Heart left ventricle (tissue), 16 donors: ENCODE data around the gene RXFP4. TPM values are rescaled to one million over a fixed set of nuclear protein-coding genes. Genes with fewer than 3 reads are reported as not detected.

Experiments
- ATAC-seq, 4 donors: fragments of 200-7000 bp; cut with Tn5 transposase; one replicate each; pipeline ENCODE4 v1.9.1; 2020 to 2022; ENCODE audit warnings: moderate library complexity in 4 of 4, mild to moderate bottlenecking in 3 of 4, moderate number of reproducible peaks in 1 of 4
- DNase-seq, 5 donors: peaks; one replicate each; pipeline ENCODE4 v3.0.0-alpha.2; 2020
- H3K27ac ChIP-seq, 12 donors: fragments of 200-600 bp; sonication (generic) in 4 of 12; one replicate each; pipeline versions ENCODE4 v1.5.0 to v1.8.0; 2016 to 2022; ENCODE audit warnings: mild to moderate bottlenecking in 2 of 12
- H3K27me3 ChIP-seq, 9 donors: fragments of 200-600 bp; sonication (generic) in 2 of 9; one replicate each; pipeline versions ENCODE4 v1.5.1 to v1.8.0; 2016 to 2022; ENCODE audit warnings: mild to moderate bottlenecking in 3 of 9
- H3K36me3 ChIP-seq, 9 donors: fragments of 200-600 bp; sonication (generic) in 2 of 9; one replicate each; pipeline versions ENCODE4 v1.5.0 to v1.8.0; 2018 to 2022; ENCODE audit warnings: mild to moderate bottlenecking in 2 of 9
- H3K4me1 ChIP-seq, 12 donors: fragments of 200-600 bp; sonication (generic) in 4 of 12; one replicate each; pipeline versions ENCODE4 v1.5.0 to v1.8.0; 2016 to 2022; ENCODE audit warnings: mild to moderate bottlenecking in 3 of 12
- H3K4me3 ChIP-seq, 12 donors: fragments of 200-600 bp; sonication (generic) in 4 of 12; one replicate each; pipeline versions ENCODE4 v1.5.0 to v1.8.0; 2017 to 2022; ENCODE audit warnings: mild to moderate bottlenecking in 9 of 12, moderate library complexity in 4 of 12
- H3K9me3 ChIP-seq, 12 donors: fragments of 200-600 bp; sonication (generic) in 4 of 12; one replicate each; pipeline versions ENCODE4 v1.5.0 to v1.8.0; 2016 to 2022; ENCODE audit warnings: mild to moderate bottlenecking in 1 of 12
- CTCF ChIP-seq, 12 donors: fragments of 200-600 bp; sonication (generic) in 4 of 12; IDR thresholded peaks; one replicate each; pipeline versions ENCODE4 v1.5.0 to v1.8.0; 2018 to 2022; ENCODE audit warnings: antibody characterized with exemption in 12 of 12, mild to moderate bottlenecking in 5 of 12
- POLR2A ChIP-seq, 2 donors: fragments of 450-650 bp; IDR thresholded peaks; one replicate each; pipeline ENCODE4 v1.6.1; 2017; ENCODE audit warnings: antibody characterized with exemption in 2 of 2, mild to moderate bottlenecking in 2 of 2, moderate library complexity in 2 of 2
- WGBS, 4 donors: extraction: QIAGEN DNeasy Blood & Tissue Kit in 2 of 4; methylation state at CpG; one replicate each; pipeline versions ENCODE4 v1.1.5 to v1.1.7; 2013 to 2018; 5-methylcytosine and 5-hydroxymethylcytosine counted together
- intact Hi-C, 10 donors: fragments of 100-400 bp; cut with DNase I; formaldehyde crosslinking; loops; one replicate each; pipeline versions ENCODE4 v1.11.1 to v1.14.2; 2022
- polyA plus RNA-seq, 2 donors: library from polyadenylated mRNA; stranded (reverse); fragments of 200-250 nt; gene quantifications; one replicate each; pipeline ENCODE4 v1.2.3, GENCODE V29; 2013
- total RNA-seq, 9 donors: library from RNA; depleted of rRNA in 2 of 9; stranded (reverse); fragments of >200 nt in 2 of 9; fragmentation: NEBNext Ultra II Directional in 3 of 9; extraction: Animal tissue kit (Norgen Biotek cat#: 25700) in 3 of 9; gene quantifications; one replicate each; pipeline versions ENCODE4 v1.1.0 to v1.2.4, GENCODE V29; 2016 to 2023
- donor health status: ischemic (EF 13 %, LVEDD 7.1; RV severe dilation, severe dysfunction).
- donor health status: healthy with polysubstance abuse.
- donor health status: DM: no; HTN: yes; CAD: no.
- donor health status: DM: no; HTN: no; CAD: no.
- donor health status: ischemic (EF 25% LVEDD 6.9; RV normal size, moderate dysfunction).
- donor health status: ischemic (EF 25% LVEDD 5.7; RV mildly dilated, moderate dysfunction).
- donor health status: healthy.
- donor health status: DM: yes; HTN: yes; CAD: no.
- donor health status: ischemic (EF 35%, LVEDD 5.7; RV mildly dilated, moderate dysfunction).
- donor health status: nonischemic (EF 11% LVEDD 7.7; RV severe dilation, severe dysfunction).
- donor health status: DM: yes; HTN: yes; CAD: no.
- donor health status: PGD.
- donor health status: ischemic (EF 29% LVEDD 5.4; RV normal size, mild dysfunction).
- donor health status: nonischemic (EF 23%, LVEDD 6.1; RV moderate dilation, normal function).

Gene RXFP4
- total and polyA plus RNA-seq, 11 donors = 0.07 TPM; not detected in 10

DNA sequence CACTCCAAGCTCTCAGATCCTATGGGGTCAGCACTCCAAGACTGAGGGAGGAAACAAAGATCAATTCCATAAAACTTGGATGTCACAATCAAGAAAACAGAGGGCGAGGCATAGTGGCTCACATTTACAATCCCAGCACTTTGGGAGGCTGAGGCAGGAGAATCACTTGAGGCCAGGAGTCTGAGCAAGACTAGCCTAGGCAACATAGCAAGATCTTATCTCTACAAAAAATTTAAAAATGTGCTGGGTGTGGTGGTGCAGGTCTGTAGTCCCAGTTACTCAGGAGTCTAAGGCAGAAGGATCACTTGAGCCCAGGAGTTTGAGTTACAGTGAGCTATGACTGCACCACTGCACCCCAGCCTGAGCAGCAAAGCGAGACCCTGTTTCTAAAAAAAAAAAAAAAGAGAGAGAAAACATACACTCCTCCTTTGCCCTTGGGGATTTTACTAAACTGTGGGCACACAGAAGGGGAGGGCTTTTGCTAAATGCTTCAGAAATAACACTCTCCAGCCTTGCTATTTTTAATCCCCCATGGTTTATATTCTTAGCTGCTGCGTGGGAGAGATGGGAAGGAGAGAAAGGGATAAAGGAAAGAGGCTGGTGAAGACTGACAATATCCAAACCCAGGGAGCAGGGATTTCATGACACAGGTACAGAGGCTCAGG lies 18.8 kb downstream of the RXFP4 start:
- peaks cover 11 to 53% (median 33%) of the 10 kb centered on the region in 12 donors for H3K4me1 ChIP-seq
- no peaks in the 10 kb centered on the region for H3K27me3 ChIP-seq
- H3K27ac ChIP-seq = peak overlapping the region in 11 of 12 donors; percentile 58 to 89 (median 71)
- no peaks in the 10 kb centered on the region for H3K9me3 ChIP-seq
- ATAC-seq (peak in 3 of 4 donors; percentile 12 to 20 (median 12)), DNase-seq (no peak)
- intact Hi-C loops = no loop called here
- WGBS, 4 donors = 62 to 71% (median 63%) methylated on average over 3 of the region's 3 CpGs
- H3K36me3 ChIP-seq = peaks cover 1 to 100% (median 99%) of the 10 kb centered on the region in 9 donors
- no peak for TF ChIP-seq CTCF (IDR thresholded peaks at IDR 0.05)
- H3K4me3 ChIP-seq = no peak overlapping the region

DNA sequence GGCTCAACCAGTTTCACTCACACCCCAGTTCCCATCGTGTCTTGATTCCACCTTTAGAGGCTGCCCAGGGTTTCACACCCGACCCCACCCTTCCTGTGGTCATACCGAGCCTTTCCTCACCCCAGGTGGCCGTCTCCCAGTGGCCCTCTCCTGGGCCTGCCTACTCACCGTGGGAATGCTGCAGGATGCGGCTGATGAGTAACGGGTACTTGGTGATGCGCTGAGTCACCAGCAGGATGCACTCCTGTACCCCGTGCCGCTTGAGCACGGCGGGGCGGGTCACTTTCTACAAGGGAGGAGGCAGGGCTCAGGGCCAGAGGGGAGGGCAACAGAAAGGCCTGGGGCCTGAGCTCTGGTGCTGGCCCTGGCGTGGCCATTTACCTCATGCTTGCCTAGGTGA lies 20.5 kb downstream of the RXFP4 start:
- Histone ChIP-seq H3K27ac (peak overlapping the region in 11 of 12 donors; percentile 58 to 89 (median 71)), H3K27me3 (no peaks in the 10 kb centered on the region), H3K9me3 (no peaks in the 10 kb centered on the region), H3K4me1 (peaks cover 18 to 70% (median 45%) of the 10 kb centered on the region in 12 donors), H3K4me3 (peak overlapping the region in 1 of 12 donors; percentile 5), H3K36me3 (peaks cover 4 to 100% (median 99%) of the 10 kb centered on the region in 9 donors)
- 31 to 51% (median 40%) methylated on average over 14 of the region's 14 CpGs for WGBS, 4 donors
- DNase-seq (peak; percentile 61 to 87 (median 72)), ATAC-seq (peak; percentile 50 to 81 (median 72))
- intact Hi-C loops = loop anchor here in 3 of 10 donors (1.0 kb wide), 2 partner anchors 17 to 27 kb away; no protein-coding TSS in a partner anchor
- TF ChIP-seq POLR2A (IDR thresholded peaks at IDR 0.05) (no peak), CTCF (IDR thresholded peaks at IDR 0.05) (peak in 10 of 12 donors; percentile 20 to 54 (median 36))

DNA sequence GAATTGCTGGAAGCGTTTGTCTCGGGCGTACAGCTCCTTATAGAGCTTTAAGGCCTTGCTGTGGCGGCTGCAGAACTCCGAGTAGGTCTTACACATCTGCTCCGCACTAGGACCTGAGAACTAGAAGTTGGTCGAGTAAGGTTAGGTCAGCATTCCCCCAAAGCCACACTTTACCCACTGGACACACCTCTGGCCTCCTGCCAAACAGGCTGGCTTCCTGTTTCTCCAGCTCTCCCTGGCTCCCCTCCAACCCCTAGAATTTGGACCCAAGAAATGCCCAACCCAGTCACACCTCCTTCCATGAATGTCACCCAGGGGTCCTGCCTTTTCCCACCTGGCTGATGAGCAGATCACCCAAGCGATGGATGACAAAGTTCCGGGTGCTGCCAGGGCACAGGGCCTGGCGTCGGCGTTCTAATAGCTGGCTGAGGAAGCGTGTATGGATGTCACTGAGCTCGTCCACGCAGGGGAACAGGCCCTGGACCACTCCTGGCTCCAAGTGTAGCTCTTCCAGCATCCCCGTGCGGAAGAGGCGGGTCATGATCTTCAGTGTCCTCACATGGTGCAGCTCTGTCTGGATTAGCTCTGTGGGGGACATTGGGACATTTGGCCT lies 21.3 kb downstream of the RXFP4 start:
- WGBS, 4 donors = 46 to 60% (median 49%) methylated on average over 11 to 18 of the region's 18 CpGs
- Histone ChIP-seq H3K27ac (peak overlapping the region in 11 of 12 donors; percentile 58 to 89 (median 71)), H3K4me3 (no peak overlapping the region), H3K4me1 (peaks cover 18 to 77% (median 53%) of the 10 kb centered on the region in 12 donors), H3K27me3 (no peaks in the 10 kb centered on the region), H3K36me3 (peaks cover 4 to 100% (median 93%) of the 10 kb centered on the region in 9 donors), H3K9me3 (no peaks in the 10 kb centered on the region)
- no peak for TF ChIP-seq POLR2A (IDR thresholded peaks at IDR 0.05)
- TF ChIP-seq CTCF (IDR thresholded peaks at IDR 0.05) = no peak
- ATAC-seq = no peak
- peak in 4 of 5 donors; percentile 59 to 76 (median 69) for DNase-seq
- intact Hi-C loops = loop anchor here in 2 of 10 donors (1.0 kb wide), 2 partner anchors 17 to 27 kb away; no protein-coding TSS in a partner anchor

DNA sequence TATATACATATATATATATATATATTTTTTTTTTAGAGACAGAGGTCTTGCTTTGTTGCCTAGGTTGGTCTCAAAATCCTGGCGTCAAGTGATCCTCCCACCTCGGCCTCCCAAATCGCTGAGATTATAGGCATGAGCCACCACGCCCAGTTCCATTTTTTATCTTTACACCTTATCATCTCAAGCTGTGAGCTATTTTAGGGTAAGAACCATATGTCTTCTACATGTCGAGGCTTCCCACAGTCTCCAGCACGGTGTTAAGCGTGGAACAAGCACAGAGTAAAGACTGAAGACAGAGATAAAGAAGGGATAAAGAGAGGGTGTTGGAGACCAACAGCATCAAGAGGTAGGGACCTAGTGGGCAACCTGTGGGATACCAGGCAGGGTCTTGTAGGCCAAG lies 22.8 kb downstream of the RXFP4 start:
- TF ChIP-seq POLR2A (IDR thresholded peaks at IDR 0.05) = no peak
- TF ChIP-seq CTCF (IDR thresholded peaks at IDR 0.05) = no peak
- Histone ChIP-seq H3K4me1 (peaks cover 29 to 92% (median 68%) of the 10 kb centered on the region in 12 donors), H3K4me3 (no peak overlapping the region), H3K27ac (peak overlapping the region in 2 of 12 donors; percentile 15 to 98), H3K9me3 (no peaks in the 10 kb centered on the region), H3K27me3 (no peaks in the 10 kb centered on the region), H3K36me3 (peaks cover 4 to 100% (median 91%) of the 10 kb centered on the region in 9 donors)
- intact Hi-C loops = loop anchor here in 1 of 10 donors (2.0 kb wide), 1 partner anchor 21 kb away; no protein-coding TSS in a partner anchor
- ATAC-seq (no peak), DNase-seq (no peak)
- 51 to 75% (median 57%) methylated on average over 7 of the region's 7 CpGs for WGBS, 4 donors
